T-cell (primary cell): ENCODE measurements around the gene TBCA. TPM values are rescaled to one million over a fixed set of nuclear protein-coding genes. Genes with fewer than 3 reads are reported as not detected.

Experiments used
- ATAC-seq, 4 experiments: fragments of 200-7000 bp in 3 of 4; fragments of 150-1000 bp in 1 of 4; cut with Tn5 transposase; replicated peaks in 1 of 4; 1 replicate in 3 of 4; 2 replicates in 1 of 4; pipeline ENCODE4 v1.10.0; 2021; ENCODE audit warnings: moderate library complexity in 3 of 4, mild to moderate bottlenecking in 2 of 4, moderate number of reproducible peaks in 1 of 4
- CTCF ChIA-PET, 2 donors: fragments of 300-600 bp; sonication (Branson Sonifier 250); formaldehyde crosslinking; loops; one replicate each; lab custom pipeline; 2022; ENCODE audit warnings: antibody characterized with exemption in 2 of 2; lab: Charles Lee
- POLR2A ChIA-PET, 2 donors: fragments of 300-600 bp; sonication (Branson Sonifier 250); formaldehyde crosslinking; loops; one replicate each; lab custom pipeline; 2022; ENCODE audit warnings: antibody characterized with exemption in 2 of 2; lab: Charles Lee
- DNase-seq, 35 experiments: peaks; one replicate each; pipeline versions ENCODE4 v3.0.0 to v3.0.0-alpha.2; 2013 to 2023
- H3K27ac ChIP-seq: one replicate; pipeline ENCODE4 v1.5.1; 2013; ENCODE audit warnings: low read length
- H3K27me3 ChIP-seq, 2 experiments: replicated peaks in 1 of 2; 1 replicate in 1 of 2; 2 replicates in 1 of 2; pipeline versions ENCODE4 v1.6.1 to v1.7.0; 2013; ENCODE audit warnings: low read length in 1 of 2, mixed read lengths in 1 of 2; ENCODE audit not compliant: control insufficient read depth in 2 of 2, insufficient read depth in 2 of 2; ENCODE audit errors: extremely low read depth in 1 of 2
- H3K36me3 ChIP-seq, 2 donors: 1 replicate in 1 of 2; 2 replicates in 1 of 2; pipeline versions ENCODE4 v1.6.1 to v1.7.0; 2013; ENCODE audit warnings: low read length in 1 of 2; ENCODE audit not compliant: control insufficient read depth in 2 of 2, insufficient read depth in 1 of 2; ENCODE audit errors: extremely low read depth in 1 of 2
- H3K4me1 ChIP-seq, 2 experiments: 1 replicate in 1 of 2; 2 replicates in 1 of 2; pipeline versions ENCODE4 v1.6.1 to v1.7.0; 2013; ENCODE audit warnings: low read length in 2 of 2, mixed read lengths in 1 of 2; ENCODE audit not compliant: insufficient read depth in 2 of 2, control insufficient read depth in 1 of 2; ENCODE audit errors: extremely low read depth in 1 of 2
- H3K4me3 ChIP-seq, 2 donors: 1 replicate in 1 of 2; 2 replicates in 1 of 2; pipeline versions ENCODE4 v1.5.1 to v1.7.0; 2013; ENCODE audit warnings: mild to moderate bottlenecking in 2 of 2, low read length in 1 of 2, moderate library complexity in 1 of 2; ENCODE audit not compliant: control insufficient read depth in 1 of 2; ENCODE audit errors: extremely low read depth in 1 of 2
- H3K9me3 ChIP-seq: 2 replicates; pipeline ENCODE4 v1.7.0; 2013
- H3K27ac Mint-ChIP-seq, 2 donors: one replicate each; pipeline ENCODE4 v1.8.0; 2020 to 2021; ENCODE audit warnings: mild to moderate bottlenecking in 2 of 2, mixed read lengths in 2 of 2
- H3K27me3 Mint-ChIP-seq, 2 donors: one replicate each; pipeline ENCODE4 v1.8.0; 2021 to 2022; ENCODE audit warnings: mixed read lengths in 2 of 2
- H3K36me3 Mint-ChIP-seq: one replicate; pipeline ENCODE4 v1.8.0; 2021; ENCODE audit warnings: mixed read lengths
- H3K4me1 Mint-ChIP-seq, 3 donors: one replicate each; pipeline ENCODE4 v1.8.0; 2020 to 2022; ENCODE audit warnings: mixed read lengths in 3 of 3, mild to moderate bottlenecking in 1 of 3
- H3K4me3 Mint-ChIP-seq, 3 donors: one replicate each; pipeline ENCODE4 v1.8.0; 2020 to 2022; ENCODE audit warnings: mild to moderate bottlenecking in 3 of 3, mixed read lengths in 3 of 3, moderate library complexity in 3 of 3
- H3K9me3 Mint-ChIP-seq, 3 donors: one replicate each; pipeline ENCODE4 v1.8.0; 2020 to 2022; ENCODE audit warnings: mixed read lengths in 3 of 3
- WGBS: methylation state at CpG from one replicate; pipeline ENCODE4 v1.1.5; 2013; ENCODE audit warnings: missing lambda C conversion rate; ENCODE audit not compliant: insufficient coverage; 5-methylcytosine and 5-hydroxymethylcytosine counted together
- total RNA-seq, 35 experiments: library from RNA in 6 of 35; stranded (reverse) in 6 of 35; fragments of 120-200 nt in 1 of 35; gene quantifications; one replicate each; pipeline versions ENCODE4 v1.2.1 to v1.2.4 and lab custom pipeline; 2013 to 2026

TBCA gene
- total RNA-seq, 5 donors from 2014 or later (not counting 1 experiment from before 2014, with no cell fraction given) = 81.5 to 114 (median 93.4) TPM

GRCh38 chr5:77641963-77642737 is 134.0 kb downstream of the TBCA start:
- Mint-ChIP-seq H3K27me3 (peaks cover 74 to 90% of the 10 kb centered on the region in 2 donors), H3K4me3 (no peak overlapping the region), H3K9me3 (peaks cover 0 to 7% (median 4%) of the 10 kb centered on the region in 3 donors), H3K36me3 (peaks cover 7% of the 10 kb centered on the region), H3K27ac (no peak overlapping the region), H3K4me1 (peaks cover 34 to 40% (median 36%) of the 10 kb centered on the region in 3 donors)
- DNase-seq = no peak
- no peak for ATAC-seq
- Histone ChIP-seq H3K27ac (no peak overlapping the region), H3K4me3 (no peak overlapping the region), H3K4me1 (peaks cover 2 to 50% of the 10 kb centered on the region in 2 experiments), H3K27me3 (peaks cover 19 to 78% of the 10 kb centered on the region in 2 experiments), H3K36me3 (no peaks in the 10 kb centered on the region), H3K9me3 (no peaks in the 10 kb centered on the region)
- 10% methylated on average over 2 of the region's 19 CpGs for WGBS
- CTCF ChIA-PET = interaction anchor here (0.6 to 0.7 kb wide), 2 partner anchors 13 to 661 kb away, joined by 3 to 5 read pairs; no protein-coding TSS in a partner anchor
- POLR2A ChIA-PET = no interaction called here

- no peak overlapping the region for H3K27ac ChIP-seq
- H3K4me1 ChIP-seq = peaks cover 2 to 57% of the 10 kb centered on the region in 2 experiments
- H3K36me3 ChIP-seq = no peaks in the 10 kb centered on the region
- ChIA-PET CTCF (no interaction called here), POLR2A (no interaction called here)
- no peak overlapping the region for H3K4me3 ChIP-seq
- peaks cover 18 to 85% of the 10 kb centered on the region in 2 experiments for H3K27me3 ChIP-seq
- no peaks in the 10 kb centered on the region for H3K9me3 ChIP-seq
- H3K36me3 Mint-ChIP-seq = peaks cover 7% of the 10 kb centered on the region
- 14% methylated on average over 15 of the region's 23 CpGs for WGBS
- DNase-seq (peak in 1 of 35 experiments; percentile 4), ATAC-seq (no peak)
- H3K9me3 Mint-ChIP-seq = peaks cover 0 to 7% (median 4%) of the 10 kb centered on the region in 3 donors
- peaks cover 69 to 87% of the 10 kb centered on the region in 2 donors for H3K27me3 Mint-ChIP-seq
- peak overlapping the region in 1 of 2 donors; percentile 31 for H3K27ac Mint-ChIP-seq
- H3K4me3 Mint-ChIP-seq = no peak overlapping the region
- peaks cover 35 to 42% (median 36%) of the 10 kb centered on the region in 3 donors for H3K4me1 Mint-ChIP-seq
Measured at GRCh38 chr5:77641397-77641943, 134.7 kb downstream of the TBCA start.

Other genes with a start within 250 kb of the TBCA start
- not detected for gene OTP, start 137.6 kb downstream of the TBCA start, total RNA-seq